Measurements from ENCODE around the gene TDRD12.

DNA sequence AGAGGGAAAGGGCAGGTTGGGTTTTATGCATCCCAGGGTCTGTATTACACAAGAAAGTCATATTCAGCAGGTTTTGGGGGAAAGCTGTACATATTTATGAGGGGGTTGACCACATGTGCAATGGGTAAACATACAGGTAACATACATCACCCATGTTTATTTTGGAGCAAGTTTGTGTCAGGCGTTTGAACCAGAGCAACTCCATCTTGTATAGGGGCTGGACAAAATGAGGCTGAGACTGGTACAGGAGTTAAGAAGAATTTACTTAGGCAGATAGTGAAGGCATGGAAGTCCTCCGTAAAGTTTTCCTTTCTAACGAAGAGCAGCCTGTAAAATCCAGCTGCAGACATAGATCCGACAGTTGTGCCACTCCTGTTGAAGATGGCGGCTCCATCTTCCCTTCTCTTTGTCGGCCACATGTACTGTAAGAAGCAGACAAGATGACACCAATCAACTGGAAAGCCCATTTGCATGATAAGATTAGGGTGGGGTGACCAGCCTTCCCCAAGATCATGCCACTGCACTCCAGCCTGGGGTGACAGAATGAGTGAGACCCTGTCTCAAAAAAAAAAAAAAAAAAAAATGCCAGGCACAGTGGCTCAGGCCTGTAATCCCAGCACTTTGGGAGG, 32.6 kb upstream of the TDRD12 start:
- TF ChIP-seq, protein P1, sequence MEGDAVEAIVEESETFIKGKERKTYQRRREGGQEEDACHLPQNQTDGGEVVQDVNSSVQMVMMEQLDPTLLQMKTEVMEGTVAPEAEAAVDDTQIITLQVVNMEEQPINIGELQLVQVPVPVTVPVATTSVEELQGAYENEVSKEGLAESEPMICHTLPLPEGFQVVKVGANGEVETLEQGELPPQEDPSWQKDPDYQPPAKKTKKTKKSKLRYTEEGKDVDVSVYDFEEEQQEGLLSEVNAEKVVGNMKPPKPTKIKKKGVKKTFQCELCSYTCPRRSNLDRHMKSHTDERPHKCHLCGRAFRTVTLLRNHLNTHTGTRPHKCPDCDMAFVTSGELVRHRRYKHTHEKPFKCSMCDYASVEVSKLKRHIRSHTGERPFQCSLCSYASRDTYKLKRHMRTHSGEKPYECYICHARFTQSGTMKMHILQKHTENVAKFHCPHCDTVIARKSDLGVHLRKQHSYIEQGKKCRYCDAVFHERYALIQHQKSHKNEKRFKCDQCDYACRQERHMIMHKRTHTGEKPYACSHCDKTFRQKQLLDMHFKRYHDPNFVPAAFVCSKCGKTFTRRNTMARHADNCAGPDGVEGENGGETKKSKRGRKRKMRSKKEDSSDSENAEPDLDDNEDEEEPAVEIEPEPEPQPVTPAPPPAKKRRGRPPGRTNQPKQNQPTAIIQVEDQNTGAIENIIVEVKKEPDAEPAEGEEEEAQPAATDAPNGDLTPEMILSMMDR (IDR thresholded peaks at IDR 0.05; ENCODE audit: low read depth, low read length, missing input control), result no peak
- TF ChIP-seq JUND (IDR thresholded peaks at IDR 0.05) (no peak), HNF4G (IDR thresholded peaks at IDR 0.05) (no peak), TAF1 (conservative IDR thresholded peaks at IDR 0.05) (no peak), HNF4A (conservative IDR thresholded peaks at IDR 0.05) (no peak), RAD21 (IDR thresholded peaks at IDR 0.05) (no peak), NR2F2 (IDR thresholded peaks at IDR 0.05) (no peak), GABPA (IDR thresholded peaks at IDR 0.05 in 1 of 2, conservative IDR thresholded peaks at IDR 0.05 in 1 of 2) (no peak), EGR1 (IDR thresholded peaks at IDR 0.05; ENCODE audit: low read depth in 2 of 2) (no peak), YY1 (IDR thresholded peaks at IDR 0.05) (no peak)
- TF ChIP-seq, protein P2, sequence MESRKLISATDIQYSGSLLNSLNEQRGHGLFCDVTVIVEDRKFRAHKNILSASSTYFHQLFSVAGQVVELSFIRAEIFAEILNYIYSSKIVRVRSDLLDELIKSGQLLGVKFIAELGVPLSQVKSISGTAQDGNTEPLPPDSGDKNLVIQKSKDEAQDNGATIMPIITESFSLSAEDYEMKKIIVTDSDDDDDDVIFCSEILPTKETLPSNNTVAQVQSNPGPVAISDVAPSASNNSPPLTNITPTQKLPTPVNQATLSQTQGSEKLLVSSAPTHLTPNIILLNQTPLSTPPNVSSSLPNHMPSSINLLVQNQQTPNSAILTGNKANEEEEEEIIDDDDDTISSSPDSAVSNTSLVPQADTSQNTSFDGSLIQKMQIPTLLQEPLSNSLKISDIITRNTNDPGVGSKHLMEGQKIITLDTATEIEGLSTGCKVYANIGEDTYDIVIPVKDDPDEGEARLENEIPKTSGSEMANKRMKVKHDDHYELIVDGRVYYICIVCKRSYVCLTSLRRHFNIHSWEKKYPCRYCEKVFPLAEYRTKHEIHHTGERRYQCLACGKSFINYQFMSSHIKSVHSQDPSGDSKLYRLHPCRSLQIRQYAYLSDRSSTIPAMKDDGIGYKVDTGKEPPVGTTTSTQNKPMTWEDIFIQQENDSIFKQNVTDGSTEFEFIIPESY (IDR thresholded peaks at IDR 0.05), result no peak
- TF ChIP-seq, protein P3, sequence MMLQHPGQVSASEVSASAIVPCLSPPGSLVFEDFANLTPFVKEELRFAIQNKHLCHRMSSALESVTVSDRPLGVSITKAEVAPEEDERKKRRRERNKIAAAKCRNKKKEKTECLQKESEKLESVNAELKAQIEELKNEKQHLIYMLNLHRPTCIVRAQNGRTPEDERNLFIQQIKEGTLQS (IDR thresholded peaks at IDR 0.05), result no peak
- TF ChIP-seq, protein P4, sequence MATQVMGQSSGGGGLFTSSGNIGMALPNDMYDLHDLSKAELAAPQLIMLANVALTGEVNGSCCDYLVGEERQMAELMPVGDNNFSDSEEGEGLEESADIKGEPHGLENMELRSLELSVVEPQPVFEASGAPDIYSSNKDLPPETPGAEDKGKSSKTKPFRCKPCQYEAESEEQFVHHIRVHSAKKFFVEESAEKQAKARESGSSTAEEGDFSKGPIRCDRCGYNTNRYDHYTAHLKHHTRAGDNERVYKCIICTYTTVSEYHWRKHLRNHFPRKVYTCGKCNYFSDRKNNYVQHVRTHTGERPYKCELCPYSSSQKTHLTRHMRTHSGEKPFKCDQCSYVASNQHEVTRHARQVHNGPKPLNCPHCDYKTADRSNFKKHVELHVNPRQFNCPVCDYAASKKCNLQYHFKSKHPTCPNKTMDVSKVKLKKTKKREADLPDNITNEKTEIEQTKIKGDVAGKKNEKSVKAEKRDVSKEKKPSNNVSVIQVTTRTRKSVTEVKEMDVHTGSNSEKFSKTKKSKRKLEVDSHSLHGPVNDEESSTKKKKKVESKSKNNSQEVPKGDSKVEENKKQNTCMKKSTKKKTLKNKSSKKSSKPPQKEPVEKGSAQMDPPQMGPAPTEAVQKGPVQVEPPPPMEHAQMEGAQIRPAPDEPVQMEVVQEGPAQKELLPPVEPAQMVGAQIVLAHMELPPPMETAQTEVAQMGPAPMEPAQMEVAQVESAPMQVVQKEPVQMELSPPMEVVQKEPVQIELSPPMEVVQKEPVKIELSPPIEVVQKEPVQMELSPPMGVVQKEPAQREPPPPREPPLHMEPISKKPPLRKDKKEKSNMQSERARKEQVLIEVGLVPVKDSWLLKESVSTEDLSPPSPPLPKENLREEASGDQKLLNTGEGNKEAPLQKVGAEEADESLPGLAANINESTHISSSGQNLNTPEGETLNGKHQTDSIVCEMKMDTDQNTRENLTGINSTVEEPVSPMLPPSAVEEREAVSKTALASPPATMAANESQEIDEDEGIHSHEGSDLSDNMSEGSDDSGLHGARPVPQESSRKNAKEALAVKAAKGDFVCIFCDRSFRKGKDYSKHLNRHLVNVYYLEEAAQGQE (IDR thresholded peaks at IDR 0.05), result no peak
- TF ChIP-seq, protein P5, sequence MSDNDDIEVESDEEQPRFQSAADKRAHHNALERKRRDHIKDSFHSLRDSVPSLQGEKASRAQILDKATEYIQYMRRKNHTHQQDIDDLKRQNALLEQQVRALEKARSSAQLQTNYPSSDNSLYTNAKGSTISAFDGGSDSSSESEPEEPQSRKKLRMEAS (IDR thresholded peaks at IDR 0.05), result no peak

Data from liver (tissue), 3 donors.